HG03159 (cell line): Measurements from ENCODE around the gene SERPINB1.
"Not testable (repeated sequence)": the region's sequence is repeated elsewhere in the genome, so short reads cannot be mapped to it uniquely, and the experiment has no call there.

Source experiments
- ATAC-seq: cut with Tn5 transposase; IDR thresholded peaks from one replicate; pipeline ENCODE4 v1.9.1; 2021; ENCODE audit warnings: mild to moderate bottlenecking, moderate library complexity; ENCODE audit not compliant: unreplicated experiment

SERPINB1 gene

GRCh38 chr6:2819115-2819514 lies 22.5 kb downstream of the SERPINB1 start:
- ATAC-seq: no peak

GRCh38 chr6:2818593-2818992 lies 23.1 kb downstream of the SERPINB1 start:
- no peak for ATAC-seq

DNA sequence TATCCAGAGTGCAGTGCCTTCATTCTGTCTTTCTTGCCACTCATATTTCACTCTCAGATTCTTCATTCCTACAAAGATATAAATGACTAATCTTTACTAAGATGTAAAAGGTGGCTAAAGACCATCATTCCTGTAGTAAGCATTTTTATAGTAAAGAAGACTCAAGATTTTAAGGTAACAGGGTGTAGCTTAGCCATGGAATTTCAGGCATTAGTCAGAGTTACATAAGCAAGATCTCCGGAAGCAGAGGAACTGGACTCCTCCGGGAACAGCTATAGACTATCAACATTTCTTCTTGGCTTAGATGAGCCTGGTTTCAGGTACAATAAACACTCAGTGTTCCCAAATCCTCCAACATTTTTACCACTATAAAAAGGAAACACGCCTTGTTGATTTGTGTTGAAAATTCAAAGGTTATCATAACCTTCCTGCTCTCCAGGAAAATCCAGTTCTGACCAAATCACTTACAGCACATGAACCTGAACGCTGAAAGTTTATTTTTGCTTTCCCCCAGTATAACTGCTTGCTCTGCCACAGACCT lies 23.7 kb downstream of the SERPINB1 start:
- no peak for ATAC-seq

- ATAC-seq: no peak
Measured at GRCh38 chr6:2816158-2816557, 25.5 kb downstream of the SERPINB1 start.

DNA sequence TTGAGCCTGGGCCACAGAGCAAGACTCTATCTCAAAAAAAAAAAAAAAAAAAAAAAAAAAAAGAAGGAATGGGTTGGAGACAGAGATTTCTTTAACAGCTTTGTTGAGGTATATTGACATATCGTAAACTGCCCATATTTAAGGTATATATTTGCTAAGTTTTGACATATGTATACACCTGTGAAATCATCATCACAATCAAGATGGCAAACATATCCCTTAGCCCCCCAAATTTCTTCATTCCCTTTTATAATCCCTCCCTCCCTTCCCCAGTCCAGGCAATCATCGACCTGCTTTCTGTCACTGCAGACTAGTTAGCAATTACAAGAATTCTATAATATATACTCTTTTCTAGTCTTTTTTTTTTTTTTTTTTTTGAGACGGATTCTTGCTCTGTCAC lies 29.0 kb downstream of the SERPINB1 start:
- ATAC-seq: no peak

DNA sequence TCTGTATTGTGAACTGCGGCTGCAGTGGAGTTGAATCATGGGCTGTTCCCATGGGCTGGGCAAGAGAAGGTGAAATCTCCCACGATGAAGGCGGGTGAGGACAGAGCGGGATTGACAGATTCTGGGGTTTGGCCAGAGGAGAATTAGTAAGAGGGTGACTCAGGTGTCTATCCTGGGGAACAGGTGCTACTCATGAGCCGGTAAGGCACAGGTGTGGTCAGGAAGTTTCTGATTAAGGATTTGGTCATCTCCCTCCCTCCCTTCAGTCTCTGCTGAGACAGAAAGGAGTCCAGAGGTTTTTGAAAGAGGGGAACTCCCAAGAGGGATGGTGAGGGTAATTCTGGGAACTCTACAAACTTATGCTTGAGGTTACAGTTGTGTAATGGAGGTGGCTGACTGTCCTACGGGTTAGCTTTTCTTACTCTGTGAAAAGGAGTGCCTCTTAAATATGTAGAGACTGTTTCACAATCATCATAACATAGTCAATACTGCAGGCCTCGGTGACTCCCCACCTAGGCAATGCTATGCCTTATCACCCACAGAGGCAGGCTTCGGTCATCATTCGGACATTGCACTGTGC lies 31.5 kb downstream of the SERPINB1 start:
- ATAC-seq: no peak

DNA sequence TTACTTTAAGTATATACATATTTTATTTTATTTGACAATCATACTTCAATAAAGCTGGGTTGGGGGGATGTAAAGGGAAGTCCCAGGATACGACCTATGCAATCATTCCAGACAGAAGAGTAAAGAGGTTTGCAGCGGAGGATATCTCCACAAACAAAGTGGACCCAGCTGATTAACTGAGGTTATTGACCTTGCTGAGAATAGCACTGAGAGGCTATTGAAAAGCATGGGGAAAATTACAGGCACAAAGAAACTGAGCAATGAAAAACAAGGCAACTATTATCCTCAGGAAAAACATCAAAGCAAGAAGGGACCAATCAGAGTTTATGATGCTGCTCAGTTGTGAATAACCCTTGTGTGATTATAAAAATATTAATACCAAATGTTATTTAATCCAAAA lies 32.6 kb downstream of the SERPINB1 start:
- ATAC-seq: no peak

GRCh38 chr6:2807342-2808090 lies 34.1 kb downstream of the SERPINB1 start:
- ATAC-seq: no peak

GRCh38 chr6:2806644-2807043 lies 35.0 kb downstream of the SERPINB1 start:
- no peak for ATAC-seq

- no peak for ATAC-seq
Measured at GRCh38 chr6:2805031-2805430, 36.6 kb downstream of the SERPINB1 start.

DNA sequence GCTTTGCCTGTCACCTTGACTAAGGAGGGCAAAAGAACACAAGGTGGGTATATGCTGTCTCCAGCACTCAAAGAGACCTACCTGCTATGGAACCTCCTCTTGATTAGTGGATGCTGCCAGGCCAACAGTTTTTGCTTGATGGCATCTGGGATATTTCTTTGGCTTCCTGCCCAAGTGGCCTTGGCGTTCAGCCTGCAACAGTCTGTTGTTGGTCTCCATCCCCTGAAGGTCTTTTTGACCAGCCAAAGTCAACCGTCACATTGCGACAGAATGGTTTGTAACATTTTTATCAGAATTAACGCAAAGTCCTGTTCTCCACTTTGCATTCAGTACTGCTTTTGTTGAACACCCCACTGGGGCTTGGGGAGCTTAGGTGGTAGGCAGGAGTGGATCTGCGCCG lies 37.1 kb downstream of the SERPINB1 start:
- no peak for ATAC-seq

- ATAC-seq: no peak
Measured at GRCh38 chr6:2803731-2804429, 37.8 kb downstream of the SERPINB1 start.

DNA sequence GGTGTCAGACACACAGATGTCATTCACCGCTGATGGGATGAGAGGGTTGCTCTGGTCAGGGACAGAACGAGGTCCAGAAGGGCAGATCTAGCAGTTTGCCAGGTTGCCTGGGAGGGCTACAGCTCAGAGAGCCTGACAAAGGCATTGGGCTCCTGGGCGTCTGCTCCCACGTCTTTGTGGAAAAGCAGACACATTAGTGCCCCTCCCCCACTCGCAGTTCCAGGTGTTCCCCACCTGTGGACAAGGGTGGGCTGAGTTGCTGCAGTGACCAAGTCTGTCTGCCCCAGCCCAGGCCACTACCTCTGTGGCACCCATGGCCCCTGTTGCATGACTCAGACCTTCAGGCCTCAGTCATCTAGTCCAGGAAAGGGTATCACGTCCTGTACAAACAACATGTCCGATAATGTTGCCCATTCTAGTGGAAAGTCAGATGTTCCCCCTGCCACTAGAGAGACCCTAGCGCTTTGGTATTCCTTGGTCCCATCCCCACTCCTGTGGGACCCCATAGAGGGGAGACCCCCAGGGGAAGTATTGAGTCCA lies 39.1 kb downstream of the SERPINB1 start:
- ATAC-seq: no peak

- ATAC-seq: not testable (repeated sequence)
Measured at GRCh38 chr6:2801687-2802086, 40.0 kb downstream of the SERPINB1 start.

- no peak for ATAC-seq
Measured at GRCh38 chr6:2800552-2801316, 40.9 kb downstream of the SERPINB1 start.

- no peak for ATAC-seq
Measured at GRCh38 chr6:2799936-2800527, 41.6 kb downstream of the SERPINB1 start.

GRCh38 chr6:2798586-2799134 lies 43.0 kb downstream of the SERPINB1 start:
- ATAC-seq: no peak

- ATAC-seq: no peak
Measured at GRCh38 chr6:2797564-2798031, 44.1 kb downstream of the SERPINB1 start.

- ATAC-seq: no peak
Measured at GRCh38 chr6:2796861-2797260, 44.8 kb downstream of the SERPINB1 start.

GRCh38 chr6:2795956-2796355 lies 45.7 kb downstream of the SERPINB1 start:
- no peak for ATAC-seq
